ENCODE results near the gene CLEC4M.

The CLEC4M gene

DNA sequence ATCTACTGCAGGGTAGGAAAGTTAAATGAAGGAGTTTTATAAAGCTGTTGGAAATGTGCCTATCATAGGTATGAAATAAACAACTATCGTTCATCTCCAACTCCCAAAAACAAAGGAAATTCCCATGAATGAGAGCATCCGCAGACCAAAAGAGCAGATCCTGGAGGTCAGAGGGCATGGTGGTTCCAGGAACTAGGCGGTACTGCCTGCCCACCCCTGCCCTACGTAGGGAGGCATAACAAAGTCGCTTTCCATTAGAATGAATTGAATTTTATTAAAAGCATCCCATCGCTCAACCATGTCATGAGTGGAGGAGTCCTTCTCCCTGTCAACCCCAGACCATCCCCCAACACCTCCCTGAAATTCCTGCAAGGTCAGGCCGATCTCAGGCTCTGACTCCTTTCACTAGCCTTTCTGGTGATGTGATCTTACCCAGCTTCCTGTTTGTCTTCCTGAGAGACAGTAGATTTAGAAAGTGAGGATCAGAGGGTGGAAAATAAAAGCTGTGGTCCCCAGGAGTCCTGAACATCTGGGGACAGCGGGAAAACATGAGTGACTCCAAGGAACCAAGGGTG, at the start of gene CLEC4M:
Gene CLEC4M (plus strand): TSS at position 525 of the 575 bp plus-strand sequence. CDS start 24 bp downstream, at position 549.
- no peaks in the 10 kb centered on the region for H3K4me1 ChIP-seq (ENCODE audit: control insufficient read depth in 1 of 2, insufficient read depth in 1 of 2, low read depth in 1 of 2, low read length in 1 of 2)
- H3K36me3 ChIP-seq = no peaks in the 10 kb centered on the region
- no peak for TF ChIP-seq CTCF (IDR thresholded peaks at IDR 0.05)
- no peak within 1 kb of the TSS for H3K4me3 ChIP-seq (ENCODE audit: low read depth in 1 of 2, low read length in 1 of 2)
- no peak within 1 kb of the TSS for H3K27ac ChIP-seq
- no peaks in the 10 kb centered on the region for H3K27me3 ChIP-seq
- H3K9me3 ChIP-seq = peaks cover 8% of the 10 kb centered on the region

DNA sequence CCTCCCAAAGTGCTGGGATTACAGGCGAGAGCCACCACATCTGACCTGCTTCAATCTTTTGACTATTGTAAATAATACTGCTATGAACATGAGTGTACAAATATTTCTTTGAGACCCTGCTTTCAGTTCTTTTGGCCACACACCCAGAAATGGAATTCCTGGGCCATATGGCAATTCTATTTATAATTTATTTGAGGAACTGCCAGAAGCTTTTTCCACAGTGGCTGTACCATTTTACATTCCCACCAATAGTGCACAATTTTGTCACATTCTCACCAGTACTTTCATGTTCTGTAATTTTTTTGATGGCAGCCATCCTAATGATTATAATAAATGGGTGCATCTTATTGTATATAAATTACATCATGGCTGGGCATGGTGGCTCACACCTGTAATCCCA, 47.4 kb upstream of the CLEC4M start:
- peaks cover 38% of the 10 kb centered on the region in 2 experiments for H3K4me1 ChIP-seq (ENCODE audit: control insufficient read depth in 1 of 2, insufficient read depth in 1 of 2, low read depth in 1 of 2, low read length in 1 of 2)
- H3K36me3 ChIP-seq = no peaks in the 10 kb centered on the region
- H3K27ac ChIP-seq = peak overlapping the region; percentile 91
- no peaks in the 10 kb centered on the region for H3K9me3 ChIP-seq
- no peak for TF ChIP-seq CTCF (IDR thresholded peaks at IDR 0.05)
- H3K27me3 ChIP-seq = no peaks in the 10 kb centered on the region
- H3K4me3 ChIP-seq (ENCODE audit: low read depth in 1 of 2, low read length in 1 of 2) = no peak overlapping the region

DNA sequence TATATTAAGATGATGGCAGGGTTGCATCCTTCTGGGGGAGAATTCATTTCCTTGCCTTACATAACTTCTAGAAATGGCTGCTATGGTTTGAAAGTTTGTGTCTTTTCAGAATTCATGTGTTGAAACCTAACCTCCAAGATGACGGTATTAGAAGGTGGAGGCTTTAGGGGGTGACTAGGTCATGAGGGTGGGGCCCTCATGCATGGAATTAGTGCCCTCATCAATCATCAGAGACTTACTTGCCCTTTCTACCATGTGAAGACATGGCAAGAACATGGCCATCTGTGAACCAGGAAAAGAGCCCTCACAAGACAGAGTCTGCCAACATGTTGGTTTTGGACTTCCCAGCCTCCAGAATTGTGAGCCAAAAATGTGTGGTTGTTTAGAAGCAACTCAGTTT, 46.3 kb upstream of the CLEC4M start:
- Histone ChIP-seq H3K4me3 (ENCODE audit: low read depth in 1 of 2, low read length in 1 of 2) (no peak overlapping the region), H3K27ac (no peak overlapping the region), H3K9me3 (no peaks in the 10 kb centered on the region), H3K4me1 (ENCODE audit: control insufficient read depth in 1 of 2, insufficient read depth in 1 of 2, low read depth in 1 of 2, low read length in 1 of 2) (peaks cover 34 to 36% of the 10 kb centered on the region in 2 experiments), H3K36me3 (no peaks in the 10 kb centered on the region), H3K27me3 (no peaks in the 10 kb centered on the region)
- TF ChIP-seq CTCF (IDR thresholded peaks at IDR 0.05) = no peak

GRCh38 chr19:7718668-7719067, 44.4 kb upstream of the CLEC4M start:
- no peaks in the 10 kb centered on the region for H3K27me3 ChIP-seq
- no peaks in the 10 kb centered on the region for H3K9me3 ChIP-seq
- H3K36me3 ChIP-seq = no peaks in the 10 kb centered on the region
- peaks cover 23 to 29% of the 10 kb centered on the region in 2 experiments for H3K4me1 ChIP-seq (ENCODE audit: control insufficient read depth in 1 of 2, insufficient read depth in 1 of 2, low read depth in 1 of 2, low read length in 1 of 2)
- no peak overlapping the region for H3K4me3 ChIP-seq (ENCODE audit: low read depth in 1 of 2, low read length in 1 of 2)
- no peak overlapping the region for H3K27ac ChIP-seq
- no peak for TF ChIP-seq CTCF (IDR thresholded peaks at IDR 0.05)

DNA sequence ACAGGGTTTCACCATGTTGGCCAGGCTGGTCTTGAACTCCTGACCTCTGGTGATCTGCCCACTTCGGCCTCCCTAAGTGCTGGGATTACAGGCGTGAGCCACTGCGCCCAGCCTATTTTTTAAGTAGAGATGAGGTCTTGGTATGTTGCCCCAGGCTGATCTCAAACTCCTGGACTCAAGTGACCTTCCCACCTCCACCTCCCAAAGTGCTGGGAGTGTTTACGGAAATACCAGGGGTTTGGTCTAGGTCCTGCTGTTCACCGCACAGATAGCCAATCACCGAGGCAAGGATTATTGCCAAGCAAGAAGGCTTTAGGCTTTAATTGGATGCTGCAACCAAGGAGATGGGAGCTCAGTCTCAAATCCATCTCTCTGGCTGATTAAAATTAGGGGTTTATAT, 42.7 kb upstream of the CLEC4M start:
- H3K36me3 ChIP-seq = no peaks in the 10 kb centered on the region
- H3K4me1 ChIP-seq (ENCODE audit: control insufficient read depth in 1 of 2, insufficient read depth in 1 of 2, low read depth in 1 of 2, low read length in 1 of 2) = peaks cover 6 to 12% of the 10 kb centered on the region in 2 experiments
- H3K27ac ChIP-seq = no peak overlapping the region
- no peak for TF ChIP-seq CTCF (IDR thresholded peaks at IDR 0.05)
- no peak overlapping the region for H3K4me3 ChIP-seq (ENCODE audit: low read depth in 1 of 2, low read length in 1 of 2)
- no peaks in the 10 kb centered on the region for H3K27me3 ChIP-seq
- no peaks in the 10 kb centered on the region for H3K9me3 ChIP-seq

Measured in neutrophil (primary cell).